AML-193 (cell line): Measurements from ENCODE around the gene SLC35D1.

Experiments used
- DNase-seq, 2 experiments: peaks; one replicate each; lab custom pipeline; 2025; lab: John Stamatoyannopoulos, UW

SLC35D1 gene

DNA sequence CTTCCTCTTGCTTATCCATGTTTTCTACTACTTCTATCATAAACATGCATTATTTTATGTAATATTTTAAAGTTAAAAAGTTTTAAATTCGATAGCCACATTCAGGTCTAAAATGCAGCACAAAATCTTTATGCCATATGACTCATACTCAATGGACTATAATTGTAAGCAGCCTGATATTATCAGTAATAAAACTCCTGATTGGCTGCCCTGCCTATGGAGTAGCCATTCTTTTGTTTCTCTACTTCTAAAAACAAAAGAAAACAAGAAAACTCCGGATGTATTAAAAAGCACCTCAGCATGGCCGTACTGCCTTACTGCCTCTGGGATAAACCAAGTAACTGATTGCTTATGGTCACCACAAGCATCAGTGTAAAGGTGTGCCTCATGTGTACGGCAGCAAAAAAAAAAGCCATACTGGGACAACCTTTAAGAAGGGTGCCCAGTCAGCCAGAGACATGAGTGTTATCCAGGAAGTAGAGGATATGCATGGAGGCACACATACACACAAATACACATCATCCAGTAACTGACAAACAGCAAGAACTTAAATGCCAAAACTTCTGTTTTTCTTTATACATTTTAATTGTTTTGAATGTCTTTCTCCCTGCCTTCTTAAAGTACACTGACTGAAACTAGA lies 9.2 kb downstream of the SLC35D1 start:
- no peak for DNase-seq

GRCh38 chr1:67043366-67043765 lies 10.6 kb downstream of the SLC35D1 start:
- no peak for DNase-seq

GRCh38 chr1:67041841-67042503 lies 12.0 kb downstream of the SLC35D1 start:
- DNase-seq: no peak

DNA sequence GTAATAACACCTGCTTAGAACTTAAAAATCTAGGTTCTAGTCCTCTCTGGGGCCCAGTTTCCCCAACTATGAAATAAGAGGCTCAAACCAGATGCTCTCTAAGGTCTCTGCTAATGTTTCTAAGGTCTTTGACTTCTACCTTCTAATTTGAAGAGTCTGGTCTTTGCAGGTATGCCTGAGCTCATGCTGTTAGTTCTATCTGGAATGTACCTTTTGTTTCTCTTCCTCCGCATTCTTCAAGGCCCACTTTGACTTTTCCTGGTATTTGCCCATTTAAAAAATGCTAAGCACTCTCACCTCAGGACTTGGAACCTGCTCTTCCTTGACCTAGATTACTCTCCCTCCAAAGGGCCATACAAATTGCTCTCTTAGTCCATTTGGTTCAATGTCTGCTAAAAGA lies 13.5 kb downstream of the SLC35D1 start:
- no peak for DNase-seq

- DNase-seq: no peak
Observed at GRCh38 chr1:67031859-67032247, 22.1 kb downstream of the SLC35D1 start.

GRCh38 chr1:67031121-67031858 lies 22.7 kb downstream of the SLC35D1 start:
- no peak for DNase-seq

DNA sequence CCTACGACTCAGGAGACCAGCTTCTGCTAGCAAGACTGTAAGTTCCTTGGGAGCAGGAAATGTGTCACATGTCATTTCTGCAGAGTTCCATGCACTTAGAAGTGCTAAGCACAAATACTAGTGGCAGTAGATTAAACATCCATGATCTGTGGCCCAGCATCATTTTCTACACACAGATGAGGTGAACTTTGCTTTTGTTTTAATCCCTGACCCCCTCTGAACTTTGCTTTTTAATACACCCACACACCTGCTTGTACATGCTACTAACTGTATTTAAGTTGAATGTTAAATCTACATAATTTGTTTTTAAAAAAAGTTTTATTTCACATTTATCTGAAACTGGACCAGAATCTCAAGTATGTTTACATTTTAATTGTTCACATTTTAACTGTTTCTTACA lies 24.5 kb downstream of the SLC35D1 start:
- DNase-seq: no peak

- no peak for DNase-seq
Observed at GRCh38 chr1:67020765-67021164, 33.2 kb downstream of the SLC35D1 start.

DNA sequence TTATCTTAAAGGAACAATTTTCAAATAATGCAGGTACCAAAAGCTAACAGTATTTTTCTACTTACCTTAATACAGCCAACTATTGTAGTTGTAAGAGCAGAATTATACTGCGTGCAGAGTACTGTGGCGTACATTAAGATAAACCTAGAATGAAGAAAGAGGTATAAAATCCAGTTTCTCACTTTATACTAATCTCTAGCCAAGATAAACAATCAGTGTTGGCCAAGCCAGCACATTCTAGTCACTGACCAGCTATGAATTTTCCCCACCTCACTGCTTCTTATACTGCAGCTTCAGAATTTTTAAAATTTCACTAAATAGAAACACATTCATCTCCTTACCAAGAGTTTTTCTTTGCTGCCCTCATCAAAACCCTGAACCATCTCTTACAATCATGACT lies 33.6 kb downstream of the SLC35D1 start:
- no peak for DNase-seq

DNA sequence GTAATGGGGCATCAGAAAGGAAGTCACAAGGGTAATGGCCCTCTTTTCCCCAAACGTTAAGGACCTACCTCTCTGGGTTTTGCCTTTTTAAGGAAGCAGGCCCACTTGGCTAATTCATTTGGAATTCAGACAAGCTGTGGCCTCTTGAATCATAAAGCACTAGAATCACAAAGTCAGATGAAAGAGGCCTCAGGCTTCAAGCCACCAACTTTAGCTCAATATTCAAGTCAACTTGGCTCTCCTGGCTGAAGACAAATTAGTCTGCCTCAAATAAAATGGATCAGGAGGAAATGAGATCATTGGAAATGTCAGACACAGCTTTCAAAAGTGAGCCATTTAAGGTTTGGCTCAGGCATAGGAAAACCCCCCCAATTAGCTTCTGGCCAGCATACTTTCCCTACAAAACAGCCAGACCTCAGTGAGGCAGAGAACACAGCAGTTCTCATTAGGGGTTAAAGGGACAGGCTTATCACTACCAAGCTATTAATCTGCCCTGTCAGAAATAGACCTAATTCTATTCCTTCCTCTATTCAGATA lies 34.3 kb downstream of the SLC35D1 start:
- DNase-seq: no peak

- DNase-seq: no peak
Observed at GRCh38 chr1:67019121-67019520, 34.8 kb downstream of the SLC35D1 start.

DNA sequence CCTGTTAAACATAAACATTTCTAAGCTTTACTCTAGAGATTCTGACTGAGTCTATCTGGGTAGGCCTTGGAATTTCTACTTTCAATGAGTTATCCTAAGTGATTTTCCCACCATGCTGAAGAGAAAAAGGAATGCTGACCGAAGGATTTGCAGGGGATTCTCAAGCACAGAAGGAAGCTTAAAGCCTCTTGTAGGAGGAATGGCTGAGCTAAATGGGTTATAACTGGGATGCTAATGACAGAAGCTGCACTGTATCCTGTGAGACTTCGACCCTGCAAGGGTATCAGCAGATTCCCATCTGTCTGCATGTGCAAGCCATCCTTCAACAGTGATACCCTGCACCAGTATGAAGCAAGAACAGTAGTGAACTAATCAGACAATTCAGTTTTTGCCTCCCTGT lies 35.4 kb downstream of the SLC35D1 start:
- no peak for DNase-seq

DNA sequence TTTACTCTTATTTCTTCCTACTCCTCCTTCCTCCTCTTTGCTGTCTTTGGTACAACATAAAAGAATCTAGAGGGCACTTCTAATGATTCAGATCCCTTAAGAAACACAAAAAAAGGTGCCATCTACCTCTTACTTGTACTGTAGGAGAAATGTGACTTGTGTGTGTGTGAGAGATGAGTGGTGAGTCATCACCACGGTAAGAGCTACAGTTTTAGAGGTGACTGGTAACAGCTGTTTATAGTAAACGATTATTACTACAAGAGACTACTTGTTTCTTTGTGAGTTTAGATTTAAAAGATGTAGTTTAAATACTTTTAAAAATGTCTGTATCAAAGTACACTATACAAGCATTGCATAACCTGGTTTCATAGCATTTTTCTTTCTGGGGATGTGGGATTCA lies 40.4 kb downstream of the SLC35D1 start:
- no peak for DNase-seq

DNA sequence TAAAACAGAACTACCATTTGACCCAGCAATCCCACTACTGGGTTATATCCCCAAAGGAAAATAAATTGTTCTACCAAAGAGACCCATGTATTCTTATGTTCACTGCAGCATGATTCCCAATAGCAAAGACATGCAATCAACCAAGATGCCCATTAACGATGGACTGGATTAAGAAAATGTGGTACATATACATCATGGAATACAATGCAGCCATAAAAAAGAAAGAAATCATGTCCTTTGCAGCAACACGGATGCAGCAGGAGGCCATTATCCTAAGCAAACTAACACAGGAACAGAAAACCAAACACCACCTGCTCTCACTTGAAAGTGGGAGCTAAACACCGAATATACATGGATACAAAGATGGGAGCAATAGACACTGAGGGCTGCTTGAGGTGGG lies 44.2 kb downstream of the SLC35D1 start:
- no peak for DNase-seq

DNA sequence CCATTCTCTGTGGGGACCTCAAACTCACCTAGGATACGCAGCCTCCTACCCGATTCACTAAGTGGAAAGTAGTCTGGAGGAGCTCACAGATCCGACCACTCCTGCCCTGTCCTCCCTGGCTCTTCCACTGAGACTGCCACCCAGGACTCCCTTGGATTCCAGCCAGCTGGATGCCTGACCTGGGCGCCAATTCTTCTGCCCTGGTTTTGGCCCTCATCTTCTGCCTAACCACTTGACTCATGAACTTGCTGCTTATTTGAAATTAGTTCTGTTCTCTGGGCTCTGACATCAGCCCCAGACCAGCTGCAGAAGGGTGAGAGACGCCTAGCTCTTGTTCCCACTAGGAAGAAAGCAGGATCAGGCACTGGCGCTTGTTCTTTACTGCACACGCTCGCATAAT lies 48.9 kb downstream of the SLC35D1 start:
- DNase-seq: no peak

DNA sequence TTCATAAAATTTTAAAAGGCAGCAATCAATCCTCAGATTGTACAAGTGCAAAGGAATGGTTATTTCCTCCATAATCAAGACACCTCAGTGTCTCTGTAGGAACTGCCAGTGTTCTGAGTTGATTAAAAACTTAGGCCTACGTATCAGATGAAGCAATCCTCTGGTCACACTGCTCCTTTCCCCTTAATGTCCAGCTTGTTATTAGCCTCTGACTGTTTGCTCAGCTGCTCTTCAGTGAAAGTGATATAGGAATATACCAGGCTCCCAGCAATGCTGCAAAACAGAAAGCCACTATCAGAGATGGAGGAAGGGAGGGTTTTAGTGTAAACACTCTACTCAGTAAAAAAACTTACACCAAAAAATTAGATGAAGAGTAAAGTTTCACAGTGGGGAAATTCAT lies 49.8 kb downstream of the SLC35D1 start:
- no peak for DNase-seq

GRCh38 chr1:67001682-67002425 lies 52.1 kb downstream of the SLC35D1 start:
- DNase-seq: no peak

GRCh38 chr1:66999640-67000400 lies 54.1 kb downstream of the SLC35D1 start:
- peak; percentile 75 to 81 for DNase-seq

DNA sequence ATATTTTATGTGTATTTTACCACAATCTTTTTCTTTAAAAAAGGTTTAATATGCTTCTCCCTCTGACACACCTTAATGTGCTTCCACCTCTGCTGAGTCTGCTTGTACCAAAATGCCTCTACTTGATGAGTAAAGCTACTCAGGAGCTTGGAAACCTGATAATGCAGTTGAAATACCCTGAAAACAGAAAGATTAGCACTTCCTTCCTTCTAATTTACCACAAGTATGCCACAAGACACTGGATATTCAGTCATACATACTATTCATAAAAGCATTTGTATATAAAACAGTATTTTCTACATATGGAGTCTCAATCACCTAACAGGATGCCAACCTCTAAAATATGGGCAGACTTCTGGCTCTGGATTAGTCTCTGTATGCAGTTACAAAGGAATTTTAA lies 55.0 kb downstream of the SLC35D1 start:
- DNase-seq: peak; percentile 42 to 45

DNA sequence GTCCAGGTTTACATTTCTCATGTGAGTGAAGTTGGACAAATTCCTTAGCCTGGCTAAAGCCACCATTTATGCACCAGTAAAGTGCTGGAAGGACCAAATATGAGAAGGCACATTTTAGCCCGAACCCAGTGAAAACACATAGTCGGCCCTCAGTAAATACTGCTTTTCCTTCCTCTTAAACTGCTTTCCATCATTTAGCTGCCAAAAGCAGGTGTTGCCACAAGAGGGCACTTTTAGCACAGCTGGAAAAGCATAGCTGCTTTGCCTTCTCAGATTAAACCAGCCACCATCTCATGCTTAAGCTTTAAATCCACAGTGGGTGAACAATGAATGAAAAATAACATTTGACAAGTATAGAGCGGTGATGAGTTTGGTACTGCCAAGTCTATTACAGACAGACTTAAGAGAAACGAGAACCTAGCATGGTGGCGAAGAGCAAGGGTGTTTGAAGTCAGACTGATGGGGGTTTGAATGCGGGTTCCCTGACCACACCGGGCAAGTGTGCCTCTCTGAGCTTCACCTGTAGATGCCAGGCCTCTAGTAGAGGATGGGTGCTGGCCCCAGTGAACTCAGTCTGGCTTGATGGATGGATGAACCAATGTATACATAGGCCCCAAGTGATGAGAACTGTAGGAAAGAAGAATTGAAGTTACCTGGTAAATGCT lies 57.8 kb downstream of the SLC35D1 start:
- DNase-seq: peak; percentile 82

- no peak for DNase-seq
Observed at GRCh38 chr1:66993076-66993475, 60.9 kb downstream of the SLC35D1 start.
